Umbilical cord (tissue), 2 donors: ENCODE measurements around the gene OR1N2. TPM values are rescaled to one million over a fixed set of nuclear protein-coding genes. Genes with fewer than 3 reads are reported as not detected.
"Not testable (repeated sequence)": the region's sequence is repeated elsewhere in the genome, so short reads cannot be mapped to it uniquely, and the experiment has no call there.

ENCODE experiments used
- DNase-seq: peaks from one replicate; pipeline ENCODE4 v3.0.0-alpha.2; 2015; ENCODE audit warnings: low spot score
- total RNA-seq: library from RNA; depleted of rRNA; stranded (reverse); fragments of >200 nt; gene quantifications from one replicate; pipeline ENCODE4 v1.2.3, GENCODE V29; 2014; ENCODE audit warnings: low replicate concordance; ENCODE audit not compliant: insufficient read depth

Gene OR1N2, protein sequence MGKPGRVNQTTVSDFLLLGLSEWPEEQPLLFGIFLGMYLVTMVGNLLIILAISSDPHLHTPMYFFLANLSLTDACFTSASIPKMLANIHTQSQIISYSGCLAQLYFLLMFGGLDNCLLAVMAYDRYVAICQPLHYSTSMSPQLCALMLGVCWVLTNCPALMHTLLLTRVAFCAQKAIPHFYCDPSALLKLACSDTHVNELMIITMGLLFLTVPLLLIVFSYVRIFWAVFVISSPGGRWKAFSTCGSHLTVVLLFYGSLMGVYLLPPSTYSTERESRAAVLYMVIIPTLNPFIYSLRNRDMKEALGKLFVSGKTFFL
- total RNA-seq = 0.72 TPM

DNA sequence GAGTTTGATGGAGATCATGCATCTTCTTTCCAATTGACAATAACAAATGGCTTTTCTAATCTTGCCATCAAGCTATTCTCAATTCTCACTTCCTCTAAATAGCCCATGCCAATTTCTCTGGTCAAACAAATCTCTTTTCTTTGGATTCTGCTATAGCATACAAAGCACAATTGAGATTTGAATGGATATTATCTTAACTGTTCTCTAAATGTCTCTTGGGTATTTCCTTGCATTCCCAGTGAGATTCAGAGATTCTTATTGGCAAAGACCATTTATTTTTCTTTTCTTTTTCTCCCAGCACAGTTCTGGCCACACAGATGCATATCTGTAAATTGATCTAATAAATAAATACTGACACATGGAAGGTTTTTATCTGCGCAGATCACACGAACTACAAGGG is at the start of gene OR1N2:
TSS of gene OR1N2 (plus strand) at position 301 of the 400 bp plus-strand sequence. CDS start 100 bp downstream, outside the sequence.
- no peak for DNase-seq

DNA sequence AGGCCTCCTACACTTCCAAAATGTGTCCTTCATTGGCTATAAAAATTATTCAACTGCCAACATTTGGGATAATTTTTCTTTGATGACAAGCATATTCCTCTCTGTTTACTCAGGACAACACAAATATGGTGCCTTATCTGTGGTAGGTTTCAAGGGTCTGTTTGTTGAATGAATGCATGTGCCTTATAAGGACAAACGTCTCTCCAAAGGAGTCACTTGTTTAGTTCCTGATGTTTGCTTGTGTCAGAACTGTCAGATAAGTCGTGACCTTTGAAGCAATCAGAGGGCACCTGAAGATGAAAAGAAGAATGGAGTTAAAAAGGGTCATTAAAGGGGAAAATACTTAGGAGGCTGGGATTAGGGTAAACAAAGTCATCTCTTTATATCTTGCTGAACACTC is 45.9 kb upstream of the OR1N2 start:
- no peak for DNase-seq

DNA sequence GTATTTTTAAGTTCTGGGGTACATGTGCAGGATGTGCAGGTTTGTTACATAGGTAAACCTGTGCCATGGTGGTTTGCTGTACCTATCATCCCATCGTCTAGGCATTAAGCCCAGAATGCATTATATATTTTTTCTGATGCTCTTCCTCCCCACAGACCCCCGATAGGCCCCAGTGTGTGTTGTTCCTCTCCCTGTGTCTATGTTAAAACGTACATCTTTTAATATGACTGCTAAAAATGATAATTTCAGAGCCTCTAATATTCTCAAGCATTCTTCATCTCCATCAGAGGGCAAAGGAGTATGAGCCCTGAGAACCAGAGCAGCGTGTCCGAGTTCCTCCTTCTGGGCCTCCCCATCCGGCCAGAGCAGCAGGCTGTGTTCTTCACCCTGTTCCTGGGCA is 42.4 kb upstream of the OR1N2 start, which contains the start of gene OR1J2:
TSS of gene OR1J2 (plus strand) at position 301 of the 400 bp plus-strand sequence. CDS start at position 301, 0 bp downstream.
- no peak for DNase-seq

DNA sequence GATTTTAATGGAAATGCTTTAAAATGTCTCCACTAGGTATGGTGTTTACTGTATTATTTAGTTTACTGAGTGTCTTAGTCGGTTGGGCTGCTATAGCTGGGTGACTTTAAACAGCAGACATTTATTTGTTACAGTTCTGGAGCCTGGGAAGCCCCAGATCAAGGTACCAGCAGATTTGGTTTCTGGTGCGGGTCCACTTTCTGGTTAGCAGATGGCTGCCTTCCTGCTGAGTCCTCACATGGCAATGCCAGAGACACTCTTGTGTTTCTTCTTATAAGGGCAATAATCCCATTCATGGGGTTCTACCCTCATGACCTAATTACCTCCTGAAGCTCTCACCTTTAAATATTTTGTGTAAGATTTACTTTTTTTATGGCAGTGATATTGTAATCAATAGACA is 34.7 kb upstream of the OR1N2 start:
- DNase-seq = no peak

DNA sequence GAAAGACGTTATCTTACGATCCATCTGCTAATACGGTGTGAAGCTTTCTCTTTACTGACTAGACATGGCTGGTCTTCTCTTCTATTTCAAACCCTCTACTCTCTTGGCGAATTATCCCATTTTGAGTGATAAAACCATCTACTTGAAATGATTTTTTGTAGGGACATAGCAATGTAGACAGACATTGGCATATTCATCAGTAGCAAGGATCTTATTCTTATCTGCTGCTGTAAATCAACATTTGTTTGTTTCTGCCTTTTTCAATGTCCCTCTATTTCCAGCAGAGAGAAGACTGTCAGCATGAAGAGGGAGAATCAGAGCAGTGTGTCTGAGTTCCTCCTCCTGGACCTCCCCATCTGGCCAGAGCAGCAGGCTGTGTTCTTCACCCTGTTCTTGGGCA is 34.1 kb upstream of the OR1N2 start, which contains the start of gene OR1J4:
TSS of gene OR1J4 (plus strand) at position 301 of the 400 bp plus-strand sequence. CDS start at position 301, 0 bp downstream.
- no peak for DNase-seq

DNA sequence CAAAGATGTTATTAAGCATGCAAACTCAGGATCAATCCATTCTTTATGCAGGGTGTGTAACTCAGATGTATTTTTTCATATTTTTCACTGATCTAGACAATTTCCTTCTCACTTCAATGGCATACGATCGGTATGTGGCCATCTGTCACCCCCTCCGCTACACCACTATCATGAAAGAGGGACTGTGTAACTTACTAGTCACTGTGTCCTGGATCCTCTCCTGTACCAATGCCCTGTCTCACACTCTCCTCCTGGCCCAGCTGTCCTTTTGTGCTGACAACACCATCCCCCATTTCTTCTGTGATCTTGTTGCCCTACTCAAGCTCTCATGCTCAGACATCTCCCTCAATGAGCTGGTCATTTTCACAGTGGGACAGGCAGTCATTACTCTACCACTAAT is 33.5 kb upstream of the OR1N2 start:
- DNase-seq = no peak

DNA sequence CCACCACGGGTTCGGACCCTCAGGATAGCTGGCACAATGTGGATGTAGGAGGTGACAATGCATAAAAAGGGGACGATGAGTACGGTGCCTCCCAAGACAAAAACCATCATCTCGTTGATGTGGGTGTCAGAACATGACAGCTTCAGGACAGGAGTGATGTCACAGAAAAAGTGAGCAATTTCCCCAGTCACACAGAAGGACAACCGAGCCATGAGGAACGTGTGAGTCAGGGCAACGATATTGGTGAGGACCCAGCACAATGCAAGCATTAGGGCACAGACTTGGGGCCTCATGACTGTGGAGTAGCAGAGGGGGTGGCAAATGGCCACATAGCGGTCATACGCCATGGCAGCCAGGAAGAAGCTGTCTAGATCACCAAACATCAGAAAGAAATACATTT is 26.3 kb upstream of the OR1N2 start:
- no peak for DNase-seq

DNA sequence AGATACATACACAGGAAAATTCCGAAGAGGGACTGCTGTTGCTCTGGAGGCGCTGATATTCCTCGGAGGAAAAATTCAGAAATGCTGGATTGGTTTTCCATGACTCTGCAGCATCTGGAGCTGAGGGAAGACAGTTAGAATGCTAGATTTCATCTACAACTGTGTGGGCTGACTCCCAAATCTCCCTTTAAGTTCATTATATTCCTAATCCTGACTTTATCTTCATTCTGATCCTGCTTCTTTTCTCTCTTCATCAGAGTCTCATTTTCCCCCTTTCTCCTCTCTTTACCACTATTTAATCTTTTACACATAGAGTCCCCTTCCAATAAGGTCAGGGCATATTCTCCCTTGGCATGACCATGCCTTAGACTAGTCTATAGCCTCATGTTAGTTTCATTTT is 25.7 kb upstream of the OR1N2 start, which contains the start of gene OR1N1:
TSS of gene OR1N1 (minus strand) at position 101 of the 400 bp plus-strand sequence. CDS start at position 101, 0 bp downstream.
- no peak for DNase-seq

DNA sequence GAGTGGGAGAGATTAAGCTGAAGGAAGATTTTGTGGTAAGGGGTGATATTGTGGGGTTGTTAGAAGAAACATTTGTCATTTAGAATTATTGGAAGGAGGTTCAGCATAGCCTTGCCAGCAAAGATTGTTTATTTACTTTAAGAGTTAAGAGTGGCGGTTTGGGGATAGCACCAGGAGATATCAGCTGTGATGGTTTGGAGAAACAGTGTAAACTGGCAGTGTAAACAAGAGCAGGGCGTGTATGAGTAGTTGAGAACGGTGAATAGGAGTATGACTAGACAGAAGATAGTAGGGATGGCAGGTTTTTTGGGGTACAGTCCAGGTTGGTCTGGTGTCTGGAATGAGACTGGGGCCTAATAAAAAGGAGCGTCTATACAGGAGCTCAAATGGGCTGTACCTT is 21.8 kb upstream of the OR1N2 start:
- not testable (repeated sequence) for DNase-seq

DNA sequence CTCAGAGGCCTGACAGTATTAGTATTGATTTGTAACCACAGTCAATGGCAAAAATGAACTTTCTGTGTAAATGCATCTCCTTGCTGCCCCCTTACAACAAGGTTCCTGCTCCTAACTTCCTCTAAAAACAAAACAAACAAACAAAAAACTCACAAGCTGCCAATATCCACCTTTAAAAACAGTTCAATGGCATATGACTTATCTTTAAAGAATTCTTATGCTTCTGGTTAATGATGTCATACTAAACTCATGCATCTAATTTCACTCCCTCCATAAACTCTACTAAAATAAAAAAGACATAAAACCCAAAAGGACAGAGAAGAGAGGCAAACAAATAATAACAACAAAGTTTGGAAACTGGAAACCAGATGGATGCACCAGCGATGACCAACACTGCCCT is 16.8 kb upstream of the OR1N2 start:
- DNase-seq = no peak

DNA sequence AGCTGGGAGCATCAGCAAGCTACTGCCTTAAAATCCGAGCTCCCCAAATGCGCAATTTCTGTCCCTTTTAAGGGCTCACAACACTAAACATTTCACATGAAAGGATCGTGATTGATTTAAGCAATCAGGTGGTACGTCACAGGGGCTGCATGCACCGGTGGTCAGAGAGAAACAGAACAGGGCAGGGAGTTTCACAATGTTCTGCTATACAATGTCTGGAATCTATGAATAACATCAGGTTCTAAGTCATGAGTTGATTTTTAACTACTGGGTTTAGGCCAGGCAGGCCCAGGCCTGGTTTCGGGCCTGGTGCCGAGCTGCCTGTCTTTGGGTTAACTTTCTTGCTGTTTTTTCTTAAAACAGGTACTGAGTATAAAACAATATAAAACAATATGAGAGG is 15.8 kb upstream of the OR1N2 start:
- not testable (repeated sequence) for DNase-seq

DNA sequence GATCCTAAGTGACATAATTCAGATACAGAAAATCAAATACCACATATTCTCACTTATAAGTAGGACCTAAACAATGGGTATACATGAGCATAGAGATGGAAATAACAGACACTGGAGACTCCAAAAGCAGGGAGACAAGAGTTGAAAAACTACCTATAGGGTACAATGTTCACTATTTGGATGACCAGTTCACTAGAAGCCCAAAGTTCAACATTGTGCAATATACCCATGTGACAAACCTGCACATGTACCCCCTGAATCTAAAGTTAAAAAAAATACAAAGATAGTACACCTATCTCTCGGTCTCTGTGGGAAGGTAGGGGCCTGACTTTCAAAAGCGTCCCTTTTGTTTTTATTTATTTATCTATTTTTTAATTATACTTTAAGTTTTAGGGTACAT is 14.2 kb upstream of the OR1N2 start:
- no peak for DNase-seq

DNA sequence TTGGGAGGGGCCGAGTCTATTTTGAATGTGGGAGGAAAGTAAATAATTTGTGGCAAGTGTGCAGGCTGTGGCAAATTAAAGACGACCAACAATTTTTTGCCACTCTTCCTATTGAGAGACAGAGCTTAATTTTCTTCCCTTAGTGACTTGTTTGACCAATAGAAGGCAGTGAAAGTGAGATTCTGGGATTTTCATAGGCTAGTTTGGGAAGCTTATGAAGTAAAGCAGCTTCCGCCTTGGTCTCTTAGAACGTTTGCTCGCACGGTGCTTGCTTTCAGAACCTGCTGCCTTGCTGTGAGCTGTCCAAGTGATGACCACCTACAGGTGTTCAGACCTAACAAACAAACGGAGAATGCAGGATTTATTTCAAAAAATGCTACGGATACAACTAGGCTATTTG is 6.7 kb upstream of the OR1N2 start:
- no peak for DNase-seq

DNA sequence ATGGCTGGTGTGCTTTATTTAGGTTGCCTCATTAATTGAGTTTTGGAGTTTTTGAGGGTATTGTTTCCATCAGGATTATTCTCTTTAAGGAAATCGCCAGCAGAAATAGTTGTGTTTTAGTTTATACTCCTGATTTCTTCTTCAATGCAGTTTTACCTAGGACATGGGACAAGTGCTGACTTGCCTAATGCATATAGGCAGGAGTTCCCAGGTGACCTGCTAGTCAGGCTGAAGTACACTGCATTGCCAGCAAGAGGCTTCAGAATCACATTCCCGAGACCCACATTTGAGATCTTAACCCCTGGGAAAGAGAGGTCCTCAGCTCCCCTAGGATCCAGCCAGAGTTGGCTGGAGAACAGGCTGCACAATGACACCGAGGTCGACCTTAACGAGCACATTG is 1.5 kb upstream of the OR1N2 start:
- DNase-seq = peak; percentile 1

DNA sequence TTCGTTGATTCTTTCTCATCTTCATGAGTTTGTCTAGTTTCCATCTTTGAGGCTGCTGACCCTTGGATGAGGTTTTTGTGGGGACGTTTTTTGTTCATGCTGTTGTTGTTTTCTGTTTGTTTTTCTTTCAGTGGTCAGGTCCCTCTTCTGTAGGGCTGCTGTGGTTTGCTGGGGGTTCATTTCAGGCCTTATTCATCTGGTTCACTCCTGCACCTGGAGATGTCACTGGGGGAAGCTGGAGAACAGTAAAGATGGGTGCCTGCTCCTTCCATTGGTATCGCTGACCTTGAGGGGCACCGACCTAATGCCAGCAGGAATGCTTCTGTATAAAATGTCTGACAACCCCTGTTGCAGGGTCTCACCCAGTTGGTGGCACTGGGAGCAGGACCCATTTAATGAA is 8.5 kb downstream of the OR1N2 start:
- DNase-seq = no peak

DNA sequence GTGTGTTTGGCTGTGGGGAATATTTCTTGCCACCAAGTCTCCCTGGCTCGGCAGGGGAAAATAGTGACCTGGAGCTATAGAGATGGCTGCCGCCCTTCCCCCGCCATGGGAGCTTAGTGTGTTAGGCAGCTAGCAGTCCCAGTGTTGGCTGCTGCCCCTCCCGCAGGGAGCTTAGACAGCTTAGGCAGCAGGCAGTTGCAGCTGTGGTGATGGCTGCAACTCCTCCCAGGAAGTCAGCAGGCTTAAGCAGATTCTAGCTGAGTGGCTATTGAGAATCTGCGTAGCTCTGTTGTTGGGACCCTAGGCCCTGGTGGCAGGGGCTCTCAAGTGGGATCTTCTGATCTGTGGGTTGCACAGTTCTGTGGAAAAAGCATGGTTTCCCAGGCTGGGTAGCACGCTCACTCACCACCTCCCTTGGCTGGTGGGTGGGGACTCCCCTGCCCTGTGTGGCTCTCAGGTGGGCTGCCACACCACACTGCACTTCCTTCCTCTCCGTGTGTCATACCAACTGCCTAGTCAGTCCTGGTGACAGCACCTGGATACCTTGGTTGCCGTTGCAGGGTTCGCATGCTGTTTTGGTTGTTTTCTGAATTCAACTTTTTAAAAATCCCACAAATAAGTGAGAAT is 9.3 kb downstream of the OR1N2 start:
- no peak for DNase-seq

DNA sequence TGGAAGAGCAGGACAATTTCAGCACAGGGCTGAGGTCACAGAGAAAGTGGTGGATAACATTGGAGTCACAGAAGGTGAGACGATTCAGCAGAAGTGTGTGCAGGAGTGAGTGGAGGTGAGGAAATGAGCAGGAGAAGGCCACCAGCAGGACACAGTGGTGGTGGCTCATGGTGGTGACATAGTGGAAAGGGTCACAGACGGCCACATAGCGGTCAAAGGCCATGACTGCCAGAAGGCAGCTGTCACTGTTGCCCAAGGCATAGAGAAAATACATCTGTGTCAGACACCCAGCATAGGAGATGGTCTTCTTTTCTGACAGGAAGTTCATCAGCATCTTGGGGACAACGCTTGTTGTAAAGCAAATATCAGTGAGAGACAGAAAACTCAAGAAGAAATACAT is 15.0 kb downstream of the OR1N2 start:
- DNase-seq = no peak

DNA sequence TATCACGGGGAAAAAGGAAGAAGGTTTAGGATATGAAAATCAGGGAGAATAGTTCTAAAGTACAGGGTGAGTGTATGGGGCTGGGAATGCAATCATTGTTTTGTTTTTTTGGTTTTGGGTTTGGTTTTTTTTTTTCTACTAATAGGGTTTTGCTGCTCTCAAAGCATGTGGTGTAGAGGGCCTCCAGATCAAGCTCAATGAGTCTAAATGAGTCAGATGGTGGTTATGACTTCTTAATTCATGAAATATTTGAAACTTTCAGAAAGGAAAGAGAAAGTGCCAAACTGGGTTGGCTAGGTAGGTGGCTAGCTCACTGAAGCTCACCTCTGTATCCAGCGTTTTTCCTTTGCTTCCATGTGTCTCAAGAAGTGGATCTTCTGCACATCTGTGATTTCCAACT is 19.5 kb downstream of the OR1N2 start:
- DNase-seq = no peak

DNA sequence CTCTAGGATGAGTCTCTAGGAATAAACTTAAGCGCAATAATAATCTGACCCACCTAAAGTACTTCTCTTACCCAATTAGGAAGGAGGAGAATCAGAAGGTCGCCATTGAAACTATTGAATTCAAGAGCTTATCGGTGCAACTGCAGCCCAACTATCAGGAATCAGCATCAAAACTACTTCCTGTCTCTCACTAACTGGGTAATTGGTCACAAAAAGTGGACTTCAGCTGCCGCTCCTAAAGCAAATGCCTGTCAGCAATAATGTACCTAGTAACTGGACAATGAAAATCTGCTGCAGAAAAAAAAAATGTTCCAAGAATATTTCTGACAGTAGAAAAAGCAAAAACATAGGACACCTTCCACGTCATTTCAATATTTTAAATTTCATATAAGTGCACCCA is 27.0 kb downstream of the OR1N2 start:
- no peak for DNase-seq

DNA sequence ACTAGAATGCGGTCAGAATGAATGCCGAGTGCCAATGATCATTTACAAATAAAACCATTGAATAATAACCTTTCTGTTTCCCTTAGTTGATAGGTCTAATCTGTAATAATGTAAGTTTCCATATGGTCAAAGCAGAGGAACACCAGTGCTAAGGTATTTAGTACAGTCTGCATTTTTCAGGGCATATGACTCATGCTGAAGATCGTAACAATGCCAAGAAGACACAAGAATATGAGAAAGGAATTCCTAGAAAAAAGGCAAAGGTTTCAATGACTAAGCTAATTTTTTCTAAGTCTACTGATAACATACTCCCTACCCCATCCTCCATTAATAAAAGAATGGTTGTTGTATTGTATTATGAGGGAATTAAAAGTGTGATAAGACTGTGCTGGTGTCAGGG is 27.4 kb downstream of the OR1N2 start:
- DNase-seq = no peak

DNA sequence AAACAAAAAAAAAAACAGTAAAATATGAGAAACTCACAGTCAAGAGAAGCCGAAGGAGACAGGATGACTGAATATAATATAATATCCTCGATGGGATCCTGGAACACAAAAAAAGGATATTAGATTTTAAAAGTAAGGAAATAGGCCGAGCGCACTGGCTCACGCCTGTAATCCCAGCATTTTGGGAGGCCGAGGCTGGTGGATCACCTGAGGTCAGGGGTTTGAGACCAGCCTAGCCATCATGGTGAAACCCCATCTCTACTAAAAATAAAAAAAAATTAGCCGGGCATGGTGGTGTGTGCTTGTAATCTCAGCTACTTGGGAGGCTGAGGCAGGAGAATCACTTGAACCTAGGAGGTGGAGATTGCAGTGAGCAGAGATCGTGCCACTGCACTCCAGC is 30.4 kb downstream of the OR1N2 start, which contains the start of gene OR1L8:
TSS of gene OR1L8 (minus strand) at position 101 of the 400 bp plus-strand sequence. CDS start 14,907 bp downstream, outside the sequence.
- not testable (repeated sequence) for DNase-seq
